GM18909 (cell line): ENCODE results near the gene SNRNP200.
A peak's percentile ranks its signal among the peaks of the same experiment; 100 is the strongest.

Experiments
- ATAC-seq: cut with Tn5 transposase; IDR thresholded peaks from one replicate; pipeline ENCODE4 v1.9.1; 2021; ENCODE audit warnings: mild to moderate bottlenecking; ENCODE audit not compliant: unreplicated experiment, poor library complexity

Gene SNRNP200

GRCh38 chr2:96253006-96253405 is 52.3 kb downstream of the SNRNP200 start:
- ATAC-seq: no peak

- ATAC-seq: no peak
These were observed 52.8 kb downstream of the SNRNP200 start for GRCh38 chr2:96252526-96252925.

- ATAC-seq: no peak
These were observed 53.5 kb downstream of the SNRNP200 start for GRCh38 chr2:96251721-96252292.

- ATAC-seq: no peak
These were observed 55.2 kb downstream of the SNRNP200 start for GRCh38 chr2:96250188-96250587.

- no peak for ATAC-seq
These were observed 55.7 kb downstream of the SNRNP200 start for GRCh38 chr2:96249654-96250053.

- no peak for ATAC-seq
These were observed 56.7 kb downstream of the SNRNP200 start for GRCh38 chr2:96248624-96249023.

GRCh38 chr2:96247896-96248295 is 57.5 kb downstream of the SNRNP200 start:
- ATAC-seq: no peak

- no peak for ATAC-seq
These were observed 58.3 kb downstream of the SNRNP200 start for GRCh38 chr2:96247009-96247408.

GRCh38 chr2:96245609-96246390 is 59.5 kb downstream of the SNRNP200 start:
- ATAC-seq: no peak

- no peak for ATAC-seq
These were observed 61.5 kb downstream of the SNRNP200 start for GRCh38 chr2:96243843-96244242.

GRCh38 chr2:96241900-96242611 is 63.3 kb downstream of the SNRNP200 start:
- ATAC-seq: peak; percentile 91

- no peak for ATAC-seq
These were observed 64.1 kb downstream of the SNRNP200 start for GRCh38 chr2:96241227-96241626.

- ATAC-seq: no peak
These were observed 64.9 kb downstream of the SNRNP200 start for GRCh38 chr2:96240341-96241038.

- no peak for ATAC-seq
These were observed 65.5 kb downstream of the SNRNP200 start for GRCh38 chr2:96239745-96240264.

GRCh38 chr2:96239091-96239490 is 66.3 kb downstream of the SNRNP200 start:
- ATAC-seq: no peak

- no peak for ATAC-seq
These were observed 67.1 kb downstream of the SNRNP200 start for GRCh38 chr2:96238266-96238665.

- no peak for ATAC-seq
These were observed 68.5 kb downstream of the SNRNP200 start for GRCh38 chr2:96236882-96237281.

- ATAC-seq: peak; percentile 89
These were observed 71.4 kb downstream of the SNRNP200 start for GRCh38 chr2:96233880-96234316.

GRCh38 chr2:96233436-96233835 is 71.9 kb downstream of the SNRNP200 start:
- no peak for ATAC-seq

GRCh38 chr2:96231316-96231715 is 74.0 kb downstream of the SNRNP200 start:
- no peak for ATAC-seq
